NCI-H524 (cell line): ENCODE measurements around the gene LSM12.
"Not testable (repeated sequence)": the region's sequence is repeated elsewhere in the genome, so short reads cannot be mapped to it uniquely, and the experiment has no call there.

Source experiments
- DNase-seq, 2 experiments: peaks; one replicate each; lab custom pipeline; 2025; lab: John Stamatoyannopoulos, UW

LSM12 gene

GRCh38 chr17:44007346-44008204 lies 58.9 kb downstream of the LSM12 start:
- DNase-seq = no peak

GRCh38 chr17:44006598-44007345 lies 59.7 kb downstream of the LSM12 start:
- DNase-seq = peak; percentile 96 to 98

- DNase-seq = peak in 1 of 2 experiments; percentile 64
These were observed 60.2 kb downstream of the LSM12 start for GRCh38 chr17:44006272-44006597.

- peak; percentile 41 to 77 for DNase-seq
These were observed 60.8 kb downstream of the LSM12 start for GRCh38 chr17:44005527-44006271.

- peak in 1 of 2 experiments; percentile 51 for DNase-seq
These were observed 61.5 kb downstream of the LSM12 start for GRCh38 chr17:44004761-44005526.

GRCh38 chr17:44004077-44004760 lies 62.3 kb downstream of the LSM12 start, which contains the start of gene NAGS:
TSS of gene NAGS (plus strand) at chr17:44004622. CDS start at chr17:44004664, 42 bp downstream.
- peak; percentile 52 to 54 for DNase-seq

- no peak for DNase-seq
These were observed 64.2 kb downstream of the LSM12 start for GRCh38 chr17:44002141-44002848.

- DNase-seq = no peak
These were observed 65.0 kb downstream of the LSM12 start for GRCh38 chr17:44001461-44001920.

- DNase-seq = no peak
These were observed 65.5 kb downstream of the LSM12 start for GRCh38 chr17:44000871-44001460.

- DNase-seq = peak in 1 of 2 experiments; percentile 22
These were observed 66.2 kb downstream of the LSM12 start for GRCh38 chr17:44000141-44000860.

- DNase-seq = no peak
These were observed 67.4 kb downstream of the LSM12 start for GRCh38 chr17:43999024-43999423.

- no peak for DNase-seq
These were observed 67.9 kb downstream of the LSM12 start for GRCh38 chr17:43998552-43998951.

GRCh38 chr17:43997180-43997579 lies 69.3 kb downstream of the LSM12 start:
- DNase-seq = not testable (repeated sequence)

GRCh38 chr17:43995150-43995471 lies 71.4 kb downstream of the LSM12 start:
- no peak for DNase-seq

- DNase-seq = peak; percentile 57 to 78
These were observed 72.0 kb downstream of the LSM12 start for GRCh38 chr17:43994272-43995149.

- DNase-seq = no peak
These were observed 73.8 kb downstream of the LSM12 start for GRCh38 chr17:43992641-43993040.

- no peak for DNase-seq
These were observed 78.2 kb downstream of the LSM12 start for GRCh38 chr17:43988301-43988700.
